SU-DHL-6 (cell line): ENCODE results near the gene SSNA1.
A peak's percentile ranks its signal among the peaks of the same experiment; 100 is the strongest.

Source experiments
- H2AFZ ChIP-seq: fragments of 200-600 bp; sonication (generic); 2 replicates; pipeline ENCODE4 v1.6.1; 2014; ENCODE audit warnings: low read depth, mild to moderate bottlenecking, moderate library complexity, mixed read lengths, antibody characterized with exemption, low read length; ENCODE audit not compliant: severe bottlenecking
- H3F3A ChIP-seq: fragments of 200-600 bp; shearing (Covaris generic); 2 replicates; pipeline ENCODE4 v1.6.0; 2016; ENCODE audit warnings: antibody characterized with exemption, mild to moderate bottlenecking; ENCODE audit not compliant: insufficient read depth
- H3K27ac ChIP-seq: fragments of 200-600 bp; sonication (generic); 2 replicates; pipeline ENCODE4 v1.5.1; 2016; ENCODE audit warnings: low read depth, mild to moderate bottlenecking, low read length, moderate library complexity, mixed read lengths
- H3K27me3 ChIP-seq: fragments of 200-600 bp; sonication (generic), shearing (Covaris generic); 2 replicates; pipeline ENCODE4 v1.6.0; 2014; ENCODE audit warnings: mild to moderate bottlenecking, low read length
- H3K36me3 ChIP-seq: fragments of 200-600 bp; sonication (generic); 2 replicates; pipeline ENCODE4 v1.6.1; 2014; ENCODE audit warnings: mild to moderate bottlenecking, low read length, mixed read lengths
- H3K4me2 ChIP-seq: fragments of 300-600, 200-600 bp; shearing (Covaris generic), sonication (generic); 2 replicates; pipeline ENCODE4 v1.6.0; 2014; ENCODE audit warnings: low read length, low read depth, mild to moderate bottlenecking; ENCODE audit not compliant: poor library complexity, severe bottlenecking
- H3K4me3 ChIP-seq: fragments of 200-600 bp; sonication (generic); 2 replicates; pipeline ENCODE4 v1.5.1; 2014; ENCODE audit warnings: antibody characterized with exemption, low read length, mild to moderate bottlenecking, mixed read lengths; ENCODE audit not compliant: insufficient read depth, poor library complexity, severe bottlenecking
- H3K79me2 ChIP-seq: fragments of 200-600 bp; sonication (generic); 2 replicates; pipeline ENCODE4 v1.6.1; 2014; ENCODE audit warnings: mild to moderate bottlenecking, low read length, moderate library complexity; ENCODE audit not compliant: insufficient read depth
- H3K9ac ChIP-seq: fragments of 200-600 bp; sonication (generic); 2 replicates; pipeline ENCODE4 v1.7.0; 2014; ENCODE audit warnings: mild to moderate bottlenecking, low read length
- H3K9me2 ChIP-seq: fragments of 200-600 bp; sonication (generic); replicated peaks from 2 replicates; pipeline ENCODE4 v1.6.1; 2014; ENCODE audit warnings: low read length; ENCODE audit not compliant: insufficient read depth
- H3K9me3 ChIP-seq: fragments of 200-600 bp; sonication (generic); 2 replicates; pipeline ENCODE4 v1.6.1; 2014; ENCODE audit warnings: low read length, mixed read lengths; ENCODE audit not compliant: insufficient read depth
- H4K20me1 ChIP-seq: fragments of 200-600 bp; sonication (generic); 2 replicates; pipeline ENCODE4 v1.6.1; 2014; ENCODE audit warnings: low read depth, mild to moderate bottlenecking, antibody characterized with exemption, low read length, moderate library complexity, mixed read lengths
- CTCF ChIP-seq: fragments of 200-600 bp; sonication (generic); IDR thresholded peaks from one replicate; pipeline ENCODE4 v1.5.1; 2017; ENCODE audit warnings: antibody characterized with exemption, mild to moderate bottlenecking, low read length, moderate library complexity; ENCODE audit not compliant: insufficient read depth, poor library complexity, severe bottlenecking
- EZH2phosphoT487 ChIP-seq: fragments of 200-600 bp; sonication (generic), shearing (Covaris generic); conservative IDR thresholded peaks from 2 replicates; pipeline ENCODE4 v1.6.1; 2018; ENCODE audit warnings: mild to moderate bottlenecking, antibody characterized with exemption, low read length, moderate library complexity, mixed read lengths

Gene SSNA1

GRCh38 chr9:137206602-137207001 lies 18.1 kb downstream of the SSNA1 start:
- H3K27me3 ChIP-seq, result no peaks in the 10 kb centered on the region
- peak overlapping the region; percentile 78 for H3K4me2 ChIP-seq
- no peak overlapping the region for H2AFZ ChIP-seq
- peaks cover 9% of the 10 kb centered on the region for H3F3A ChIP-seq
- peak overlapping the region; percentile 69 for H3K4me3 ChIP-seq
- H3K36me3 ChIP-seq, result no peaks in the 10 kb centered on the region
- TF ChIP-seq EZH2phosphoT487 (no peak), CTCF (no peak)
- peak overlapping the region; percentile 99 for H3K9ac ChIP-seq
- no peaks in the 10 kb centered on the region for H4K20me1 ChIP-seq
- no peaks in the 10 kb centered on the region for H3K9me2 ChIP-seq
- H3K9me3 ChIP-seq, result no peaks in the 10 kb centered on the region
- H3K27ac ChIP-seq, result no peak overlapping the region
- H3K79me2 ChIP-seq, result peaks cover 31% of the 10 kb centered on the region

GRCh38 chr9:137211532-137211931 lies 23.1 kb downstream of the SSNA1 start:
- H3K27ac ChIP-seq, result no peak overlapping the region
- peaks cover 6% of the 10 kb centered on the region for H3K79me2 ChIP-seq
- H3K4me2 ChIP-seq, result no peak overlapping the region
- no peak overlapping the region for H2AFZ ChIP-seq
- H3K4me3 ChIP-seq, result no peak overlapping the region
- H3F3A ChIP-seq, result no peaks in the 10 kb centered on the region
- no peaks in the 10 kb centered on the region for H3K27me3 ChIP-seq
- no peaks in the 10 kb centered on the region for H3K36me3 ChIP-seq
- no peaks in the 10 kb centered on the region for H3K9me2 ChIP-seq
- H3K9ac ChIP-seq, result no peak overlapping the region
- TF ChIP-seq EZH2phosphoT487 (no peak), CTCF (no peak)
- H3K9me3 ChIP-seq, result no peaks in the 10 kb centered on the region
- no peaks in the 10 kb centered on the region for H4K20me1 ChIP-seq

GRCh38 chr9:137212520-137212919 lies 24.0 kb downstream of the SSNA1 start:
- Histone ChIP-seq H4K20me1 (no peaks in the 10 kb centered on the region), H3K27ac (no peak overlapping the region), H3K79me2 (no peaks in the 10 kb centered on the region), H3K9me3 (no peaks in the 10 kb centered on the region), H3K36me3 (no peaks in the 10 kb centered on the region), H3K4me2 (no peak overlapping the region), H3F3A (no peaks in the 10 kb centered on the region), H3K9me2 (no peaks in the 10 kb centered on the region), H3K4me3 (no peak overlapping the region), H3K9ac (no peak overlapping the region), H3K27me3 (no peaks in the 10 kb centered on the region), H2AFZ (no peak overlapping the region)
- TF ChIP-seq CTCF, result no peak
- no peak for TF ChIP-seq EZH2phosphoT487
